Occipital lobe (tissue), 2 donors: ENCODE results near the gene CD7. TPM values are rescaled to one million over a fixed set of nuclear protein-coding genes. Genes with fewer than 3 reads are reported as not detected.
A peak's percentile ranks its signal among the peaks of the same experiment; 100 is the strongest.

Source experiments
- DNase-seq: peaks from one replicate; lab custom pipeline; 2025; lab: John Stamatoyannopoulos, UW
- total RNA-seq: library from RNA; depleted of rRNA; stranded (reverse); fragments of >200 nt; gene quantifications from one replicate; pipeline ENCODE4 v1.2.3, GENCODE V29; 2014

The CD7 gene
- total RNA-seq, 1 donor from 2014 or later, result not detected

GRCh38 chr17:82298538-82299421 is 18.6 kb downstream of the CD7 start:
- no peak for DNase-seq

- DNase-seq, result peak; percentile 76
Measured at GRCh38 chr17:82297714-82298537, 19.5 kb downstream of the CD7 start.

GRCh38 chr17:82297280-82297713 is 20.1 kb downstream of the CD7 start:
- DNase-seq, result peak; percentile 79

DNA sequence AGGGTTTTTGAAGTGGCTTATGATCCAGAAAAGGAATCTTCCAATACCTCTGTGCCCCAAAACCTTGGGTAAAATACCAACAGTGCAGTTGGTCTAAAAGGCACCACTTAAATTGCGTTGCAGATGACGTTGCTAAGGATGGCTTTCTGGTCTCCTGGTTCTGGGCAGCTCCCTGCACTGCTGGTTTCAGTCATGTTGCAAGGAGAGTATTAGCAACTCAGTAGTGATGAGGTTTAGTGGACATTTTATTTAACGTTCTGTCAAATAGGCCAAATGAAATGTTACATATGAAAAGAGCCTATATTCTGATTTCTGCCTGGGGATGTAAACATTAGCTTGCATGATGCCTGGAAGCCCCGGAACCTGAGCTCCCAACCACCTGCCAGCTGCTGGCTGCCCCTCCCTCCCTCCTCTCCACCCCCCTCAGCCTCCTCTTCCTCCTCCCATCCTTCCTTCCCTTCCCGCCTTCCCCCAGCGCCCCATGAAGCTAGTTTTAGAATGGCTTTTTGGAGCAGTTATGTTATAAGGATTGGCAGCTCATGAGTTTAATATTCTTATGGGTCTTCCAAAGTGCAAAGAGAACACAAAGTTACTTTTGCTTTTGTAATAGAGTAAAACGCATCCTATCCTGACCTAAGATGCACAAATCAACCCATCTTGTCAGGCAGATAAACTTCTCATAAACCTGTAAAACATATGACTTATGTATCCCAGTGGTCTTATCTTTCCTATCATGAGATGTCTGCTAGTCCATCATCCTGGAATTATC is 20.7 kb downstream of the CD7 start:
- no peak for DNase-seq

DNA sequence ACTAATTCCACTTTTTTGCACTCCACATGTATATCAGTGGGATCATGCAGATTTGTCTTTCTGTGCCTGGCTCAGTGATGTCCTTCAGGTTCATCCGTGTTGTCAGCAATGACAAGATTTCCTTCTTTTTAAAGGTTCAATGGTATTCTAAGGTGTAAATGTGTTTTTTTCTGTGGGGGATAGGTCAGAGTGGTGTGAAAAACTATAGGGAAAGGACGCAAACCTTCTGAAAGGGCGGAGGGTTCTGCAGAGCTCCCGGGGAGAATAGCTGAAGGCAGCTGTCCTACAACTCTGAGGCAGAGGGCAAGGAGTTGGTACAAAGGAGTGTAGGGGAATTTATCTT is 22.0 kb downstream of the CD7 start:
- no peak for DNase-seq

DNA sequence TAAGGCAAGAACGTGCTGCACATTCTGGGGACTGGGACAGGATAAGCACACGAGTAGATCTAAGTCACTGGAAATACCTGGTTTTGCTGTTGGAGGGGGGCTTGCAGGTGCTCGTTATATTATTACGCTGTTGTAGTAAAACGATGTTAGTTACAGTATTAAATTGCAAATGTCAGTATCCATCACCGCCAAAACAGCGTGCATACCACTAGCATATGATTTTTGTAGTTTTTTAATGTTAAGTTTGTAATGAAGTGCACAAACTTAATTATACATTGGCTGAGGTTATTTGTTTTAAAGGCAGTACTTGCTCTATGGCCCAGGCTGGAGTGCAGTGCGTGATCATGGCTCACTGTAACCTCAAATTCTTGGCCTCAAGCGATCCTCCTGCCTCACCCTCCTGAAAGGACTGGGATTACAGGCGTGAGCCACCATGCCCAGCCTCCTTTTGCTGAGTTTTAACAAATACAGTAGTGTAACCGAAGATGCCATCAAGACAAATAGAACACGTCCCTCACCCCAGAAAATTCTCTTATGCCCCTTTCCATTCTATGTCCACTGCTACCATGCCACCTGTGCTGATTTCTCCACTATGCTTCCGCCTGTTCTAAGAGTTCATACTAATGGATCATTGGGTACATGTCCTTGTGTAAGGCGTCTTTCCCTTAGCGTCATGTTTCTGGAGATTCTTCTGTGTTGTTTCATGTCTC is 23.2 kb downstream of the CD7 start:
- no peak for DNase-seq

GRCh38 chr17:82292251-82293154 is 24.9 kb downstream of the CD7 start:
- DNase-seq, result peak; percentile 95

DNA sequence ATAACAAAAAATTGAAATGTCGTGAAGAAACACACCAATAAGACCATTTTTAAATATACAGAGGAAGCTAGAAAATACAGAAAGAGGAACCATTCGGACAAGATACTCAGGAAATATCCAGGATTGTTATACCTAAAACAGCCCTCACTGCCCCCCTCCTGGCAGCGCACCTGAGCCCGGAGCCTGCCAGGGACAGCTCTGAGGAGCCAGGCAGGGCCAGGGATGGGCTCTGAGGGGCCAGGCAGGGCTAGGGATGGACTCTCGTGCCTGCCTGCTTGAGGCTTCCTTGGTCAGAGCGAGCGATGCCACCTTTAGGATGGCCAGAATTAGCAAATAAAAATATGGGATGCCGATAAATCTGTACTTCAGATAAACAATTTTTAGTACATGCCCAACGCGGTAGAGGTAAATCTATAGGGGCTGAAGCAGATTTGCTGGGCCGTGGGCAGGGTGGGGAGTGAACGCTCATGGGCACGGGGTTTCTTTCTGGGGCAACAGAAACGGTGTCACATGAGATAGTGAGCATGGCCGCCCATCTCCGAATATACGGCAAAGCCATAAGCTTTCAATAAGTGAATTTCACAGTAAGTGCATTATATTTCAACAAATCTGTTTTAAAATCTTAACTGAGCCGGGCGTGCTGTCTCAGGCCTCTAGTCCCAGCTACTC is 25.7 kb downstream of the CD7 start:
- DNase-seq, result no peak

- no peak for DNase-seq
Measured at GRCh38 chr17:82287868-82288801, 29.3 kb downstream of the CD7 start.

- DNase-seq, result no peak
Measured at GRCh38 chr17:82287013-82287867, 30.2 kb downstream of the CD7 start.

DNA sequence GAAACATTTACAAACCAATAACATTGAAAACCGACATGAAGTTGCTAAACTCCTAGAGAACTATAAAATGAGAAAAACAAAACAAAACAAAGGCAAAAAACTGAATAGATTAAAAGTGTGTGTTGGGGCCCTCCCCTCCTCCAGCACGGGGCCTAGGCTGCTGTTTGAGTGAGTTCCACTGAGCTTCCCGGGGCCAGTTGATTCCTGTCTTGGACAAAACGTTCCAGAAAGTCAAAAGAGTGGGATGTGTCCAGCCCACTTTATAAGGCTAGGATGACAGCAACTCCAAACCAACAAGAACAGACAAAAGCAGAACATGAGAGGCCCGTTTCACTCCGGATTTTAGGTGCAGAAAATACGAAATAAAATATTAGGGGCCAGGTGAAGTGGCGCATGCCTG is 32.3 kb downstream of the CD7 start:
- no peak for DNase-seq

GRCh38 chr17:82283208-82283749 is 34.1 kb downstream of the CD7 start:
- DNase-seq, result no peak

- DNase-seq, result no peak
Measured at GRCh38 chr17:82282239-82283207, 34.9 kb downstream of the CD7 start.

DNA sequence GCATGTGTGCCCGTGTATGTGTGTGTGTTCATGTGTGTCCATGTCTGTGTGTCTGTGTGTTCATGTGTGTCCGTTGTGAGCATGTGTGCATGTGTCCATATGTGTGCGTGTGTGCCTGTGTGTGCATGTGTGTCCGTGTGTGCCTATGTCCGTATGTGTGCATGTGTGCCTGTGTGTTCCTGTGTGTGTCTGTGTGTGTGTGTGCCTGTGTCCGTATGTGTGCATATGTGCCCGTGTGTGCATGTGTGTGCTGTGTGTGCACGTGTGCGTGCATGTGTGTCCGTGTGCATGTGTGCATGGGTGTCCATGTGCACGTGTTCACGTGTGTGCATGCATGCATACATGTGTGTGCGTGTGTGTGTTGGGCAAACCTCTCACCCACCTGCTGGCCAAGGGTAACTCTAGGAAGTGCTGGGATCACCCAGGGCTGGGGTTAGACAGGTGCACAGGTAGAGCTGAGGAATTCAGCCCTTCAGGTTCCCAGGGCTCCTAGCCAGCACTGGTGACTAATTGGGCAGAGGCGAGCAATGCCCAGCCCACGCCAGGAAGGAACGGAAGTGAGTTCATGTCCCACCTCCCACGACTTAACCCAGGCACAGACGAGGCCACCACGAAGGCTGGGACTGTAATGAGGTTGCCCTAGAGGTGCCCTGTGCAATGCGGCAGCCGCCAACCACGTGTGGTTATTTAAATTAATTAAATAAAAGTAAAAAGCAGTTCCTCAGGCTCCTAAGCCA is 35.7 kb downstream of the CD7 start:
- no peak for DNase-seq

DNA sequence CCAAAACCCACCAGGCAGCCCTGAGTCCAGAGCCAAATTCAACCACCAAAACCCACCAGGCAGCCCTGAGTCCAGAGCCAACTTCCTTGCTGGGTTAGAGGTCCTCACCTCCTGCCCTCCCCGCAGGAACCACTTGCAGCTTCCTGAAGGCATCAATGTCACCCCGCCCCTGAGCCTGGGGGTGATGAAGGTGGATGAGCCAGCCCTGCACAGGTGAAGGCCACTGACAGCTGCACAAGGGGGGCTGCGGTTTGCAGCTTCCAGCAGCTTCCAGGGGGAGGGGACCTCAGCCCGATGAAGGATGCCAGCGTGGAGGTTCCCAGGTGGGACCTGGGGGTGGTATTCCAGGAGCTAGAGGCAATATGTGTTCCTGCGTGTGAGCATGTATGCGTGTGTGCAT is 36.3 kb downstream of the CD7 start:
- no peak for DNase-seq
